Progenitor cell of endocrine pancreas (in vitro differentiated cells): Measurements from ENCODE around the gene ERBB4. TPM values are rescaled to one million over a fixed set of nuclear protein-coding genes. Genes with fewer than 3 reads are reported as not detected.

Experiments
- DNase-seq: peaks from one replicate; pipeline ENCODE4 v3.0.0; 2021; ENCODE audit warnings: low spot score; ENCODE audit not compliant: unreplicated experiment
- H3K27ac Mint-ChIP-seq: 2 replicates; pipeline ENCODE4 v1.8.0; 2021; ENCODE audit warnings: mild to moderate bottlenecking, moderate library complexity, mixed read lengths
- H3K27me3 Mint-ChIP-seq: 2 replicates; pipeline ENCODE4 v1.8.0; 2021; ENCODE audit warnings: mixed read lengths
- H3K36me3 Mint-ChIP-seq: 2 replicates; pipeline ENCODE4 v1.8.0; 2022; ENCODE audit warnings: mixed read lengths; ENCODE audit not compliant: insufficient read depth
- H3K4me1 Mint-ChIP-seq: 2 replicates; pipeline ENCODE4 v1.8.0; 2021; ENCODE audit warnings: low read depth, mixed read lengths
- H3K4me3 Mint-ChIP-seq: 2 replicates; pipeline ENCODE4 v1.8.0; 2021; ENCODE audit warnings: low read depth, mild to moderate bottlenecking, moderate library complexity, mixed read lengths
- H3K9me3 Mint-ChIP-seq: 2 replicates; pipeline ENCODE4 v1.8.0; 2021; ENCODE audit warnings: low read depth, mixed read lengths
- total RNA-seq: library from RNA; stranded (reverse); gene quantifications from 2 replicates; pipeline ENCODE4 v1.2.1, GENCODE V29; 2021
- TF ChIP-seq, protein P1 (sequence below): fragments of 200-600 bp; sonication (generic); IDR thresholded peaks from one replicate; pipeline ENCODE4 v1.5.0; 2021; ENCODE audit warnings: antibody characterized with exemption, mild to moderate bottlenecking; ENCODE audit not compliant: unreplicated experiment

The ERBB4 gene
- total RNA-seq, 1 donor from 2014 or later = 43.8 TPM

DNA sequence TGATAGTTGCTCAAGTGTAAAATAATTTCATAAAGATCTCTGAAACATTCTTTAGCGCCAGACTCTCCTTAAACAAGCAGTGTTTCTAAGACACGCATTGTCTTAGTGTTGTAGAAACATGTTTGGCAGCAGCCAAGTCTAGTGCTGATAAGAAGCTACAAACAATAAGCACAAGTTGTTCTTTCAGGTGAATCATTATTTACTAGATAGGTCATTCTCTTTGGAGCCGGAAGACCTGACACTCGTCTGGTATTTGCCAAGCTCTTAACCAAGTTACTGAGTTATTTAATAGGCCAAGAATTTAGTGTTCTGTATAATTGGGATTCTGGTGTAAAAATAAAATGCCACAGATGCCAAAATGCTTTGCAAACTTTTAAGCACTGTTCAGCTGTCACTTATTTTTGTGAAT lies 1130.1 kb downstream of the ERBB4 start:
- H3K36me3 Mint-ChIP-seq = no peaks in the 10 kb centered on the region
- DNase-seq = no peak
- no peaks in the 10 kb centered on the region for H3K27me3 Mint-ChIP-seq
- H3K4me3 Mint-ChIP-seq = peak overlapping the region; percentile 27
- H3K9me3 Mint-ChIP-seq = peaks cover 10% of the 10 kb centered on the region
- H3K27ac Mint-ChIP-seq = peak overlapping the region; percentile 93
- TF ChIP-seq, protein P1, sequence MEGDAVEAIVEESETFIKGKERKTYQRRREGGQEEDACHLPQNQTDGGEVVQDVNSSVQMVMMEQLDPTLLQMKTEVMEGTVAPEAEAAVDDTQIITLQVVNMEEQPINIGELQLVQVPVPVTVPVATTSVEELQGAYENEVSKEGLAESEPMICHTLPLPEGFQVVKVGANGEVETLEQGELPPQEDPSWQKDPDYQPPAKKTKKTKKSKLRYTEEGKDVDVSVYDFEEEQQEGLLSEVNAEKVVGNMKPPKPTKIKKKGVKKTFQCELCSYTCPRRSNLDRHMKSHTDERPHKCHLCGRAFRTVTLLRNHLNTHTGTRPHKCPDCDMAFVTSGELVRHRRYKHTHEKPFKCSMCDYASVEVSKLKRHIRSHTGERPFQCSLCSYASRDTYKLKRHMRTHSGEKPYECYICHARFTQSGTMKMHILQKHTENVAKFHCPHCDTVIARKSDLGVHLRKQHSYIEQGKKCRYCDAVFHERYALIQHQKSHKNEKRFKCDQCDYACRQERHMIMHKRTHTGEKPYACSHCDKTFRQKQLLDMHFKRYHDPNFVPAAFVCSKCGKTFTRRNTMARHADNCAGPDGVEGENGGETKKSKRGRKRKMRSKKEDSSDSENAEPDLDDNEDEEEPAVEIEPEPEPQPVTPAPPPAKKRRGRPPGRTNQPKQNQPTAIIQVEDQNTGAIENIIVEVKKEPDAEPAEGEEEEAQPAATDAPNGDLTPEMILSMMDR = no peak
- H3K4me1 Mint-ChIP-seq = peaks cover 26% of the 10 kb centered on the region

DNA sequence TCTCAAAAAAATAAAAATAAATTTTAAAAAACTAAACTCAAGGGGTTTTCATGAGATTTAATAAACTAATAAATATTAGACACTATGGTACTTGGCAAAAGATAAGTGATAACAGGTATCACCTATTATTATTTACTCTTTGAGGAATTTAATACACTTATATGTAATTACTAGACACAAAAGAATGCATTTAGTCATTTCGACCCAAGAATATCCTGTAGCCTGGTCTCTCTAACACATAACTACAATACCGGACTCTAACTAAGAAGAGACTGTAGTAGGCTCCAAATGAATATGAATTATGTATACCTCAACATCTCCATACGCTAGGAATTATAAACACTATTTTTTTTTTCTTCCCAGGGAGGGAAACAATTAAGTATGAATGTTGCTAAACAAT lies 1131.5 kb downstream of the ERBB4 start:
- H3K9me3 Mint-ChIP-seq = peaks cover 10% of the 10 kb centered on the region
- H3K36me3 Mint-ChIP-seq = no peaks in the 10 kb centered on the region
- TF ChIP-seq, protein P1 = no peak
- no peak overlapping the region for H3K4me3 Mint-ChIP-seq
- H3K27me3 Mint-ChIP-seq = no peaks in the 10 kb centered on the region
- H3K4me1 Mint-ChIP-seq = peaks cover 26% of the 10 kb centered on the region
- DNase-seq = no peak
- H3K27ac Mint-ChIP-seq = no peak overlapping the region

DNA sequence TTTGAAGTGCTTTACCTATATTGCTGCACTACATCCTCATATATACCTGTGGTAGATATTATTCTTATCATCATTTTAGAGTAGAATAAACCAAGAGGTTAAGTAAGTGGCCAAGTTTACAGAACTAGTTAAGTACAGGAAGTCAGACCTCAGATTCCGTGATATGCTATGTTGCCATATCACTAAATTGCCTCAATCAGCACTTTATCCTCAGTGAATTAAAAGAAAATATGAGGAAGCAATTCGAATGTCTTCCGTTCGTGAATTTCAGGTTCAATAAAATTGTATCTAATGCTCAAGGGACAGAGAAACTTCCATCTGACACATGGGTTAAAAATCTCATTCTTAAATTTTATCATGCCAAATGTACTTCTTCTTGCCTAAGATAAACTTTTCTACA lies 1133.6 kb downstream of the ERBB4 start:
- Mint-ChIP-seq H3K27ac (peak overlapping the region; percentile 46), H3K27me3 (no peaks in the 10 kb centered on the region), H3K4me1 (peaks cover 28% of the 10 kb centered on the region), H3K4me3 (no peak overlapping the region), H3K36me3 (no peaks in the 10 kb centered on the region), H3K9me3 (peaks cover 10% of the 10 kb centered on the region)
- TF ChIP-seq, protein P1 = no peak
- DNase-seq = no peak

DNA sequence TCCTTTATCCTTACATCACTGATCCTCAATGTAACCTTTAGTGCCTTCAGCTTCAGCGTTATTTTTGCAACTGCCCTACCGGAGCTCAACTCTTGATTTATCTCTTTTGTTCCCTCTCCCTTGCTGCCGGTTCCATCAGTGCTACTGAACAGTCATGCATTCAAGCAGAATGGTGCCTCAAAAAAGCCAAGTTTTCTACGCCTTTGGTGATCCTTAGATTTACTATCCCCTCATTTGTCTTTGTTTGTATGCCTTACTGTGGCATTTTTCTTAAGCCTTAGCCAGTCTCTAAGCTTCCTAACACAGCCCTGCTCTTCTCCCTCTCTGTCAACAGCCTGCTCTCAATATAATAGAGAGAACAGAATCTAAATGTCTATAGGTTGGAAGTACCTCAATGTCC lies 1134.5 kb downstream of the ERBB4 start:
- TF ChIP-seq, protein P1 = no peak
- peaks cover 10% of the 10 kb centered on the region for H3K9me3 Mint-ChIP-seq
- DNase-seq = no peak
- no peak overlapping the region for H3K27ac Mint-ChIP-seq
- no peaks in the 10 kb centered on the region for H3K27me3 Mint-ChIP-seq
- H3K4me3 Mint-ChIP-seq = no peak overlapping the region
- H3K4me1 Mint-ChIP-seq = peaks cover 19% of the 10 kb centered on the region
- no peaks in the 10 kb centered on the region for H3K36me3 Mint-ChIP-seq

DNA sequence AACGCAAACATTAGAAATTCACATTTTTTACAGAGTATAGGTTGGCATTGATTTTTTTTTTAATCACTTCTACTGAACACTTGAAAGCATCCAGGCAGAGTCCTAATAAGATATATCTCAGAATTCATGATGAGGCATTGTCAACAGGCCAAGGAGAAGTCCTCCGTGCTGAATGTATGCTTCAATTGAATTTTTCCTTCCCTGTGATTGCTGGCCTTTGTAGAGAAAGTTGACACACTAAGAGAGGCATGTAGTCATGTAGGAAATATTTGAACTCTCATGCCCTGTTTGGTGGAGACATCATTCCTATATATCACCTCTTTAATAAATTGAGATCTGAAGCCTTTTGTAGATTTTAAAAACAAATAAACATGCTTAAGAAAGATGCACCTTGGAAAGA lies 1137.3 kb downstream of the ERBB4 start:
- peaks cover 22% of the 10 kb centered on the region for H3K4me1 Mint-ChIP-seq
- peaks cover 10% of the 10 kb centered on the region for H3K9me3 Mint-ChIP-seq
- H3K36me3 Mint-ChIP-seq = no peaks in the 10 kb centered on the region
- no peak for DNase-seq
- H3K27ac Mint-ChIP-seq = no peak overlapping the region
- TF ChIP-seq, protein P1 = no peak
- no peak overlapping the region for H3K4me3 Mint-ChIP-seq
- H3K27me3 Mint-ChIP-seq = no peaks in the 10 kb centered on the region
